HG02884 (cell line): ENCODE data around the gene NCMAP.
"Not testable (repeated sequence)": the region's sequence is repeated elsewhere in the genome, so short reads cannot be mapped to it uniquely, and the experiment has no call there.

Experiments used
- ATAC-seq: cut with Tn5 transposase; IDR thresholded peaks from one replicate; pipeline ENCODE4 v1.9.1; 2021; ENCODE audit warnings: mild to moderate bottlenecking, moderate library complexity; ENCODE audit not compliant: unreplicated experiment

The NCMAP gene

DNA sequence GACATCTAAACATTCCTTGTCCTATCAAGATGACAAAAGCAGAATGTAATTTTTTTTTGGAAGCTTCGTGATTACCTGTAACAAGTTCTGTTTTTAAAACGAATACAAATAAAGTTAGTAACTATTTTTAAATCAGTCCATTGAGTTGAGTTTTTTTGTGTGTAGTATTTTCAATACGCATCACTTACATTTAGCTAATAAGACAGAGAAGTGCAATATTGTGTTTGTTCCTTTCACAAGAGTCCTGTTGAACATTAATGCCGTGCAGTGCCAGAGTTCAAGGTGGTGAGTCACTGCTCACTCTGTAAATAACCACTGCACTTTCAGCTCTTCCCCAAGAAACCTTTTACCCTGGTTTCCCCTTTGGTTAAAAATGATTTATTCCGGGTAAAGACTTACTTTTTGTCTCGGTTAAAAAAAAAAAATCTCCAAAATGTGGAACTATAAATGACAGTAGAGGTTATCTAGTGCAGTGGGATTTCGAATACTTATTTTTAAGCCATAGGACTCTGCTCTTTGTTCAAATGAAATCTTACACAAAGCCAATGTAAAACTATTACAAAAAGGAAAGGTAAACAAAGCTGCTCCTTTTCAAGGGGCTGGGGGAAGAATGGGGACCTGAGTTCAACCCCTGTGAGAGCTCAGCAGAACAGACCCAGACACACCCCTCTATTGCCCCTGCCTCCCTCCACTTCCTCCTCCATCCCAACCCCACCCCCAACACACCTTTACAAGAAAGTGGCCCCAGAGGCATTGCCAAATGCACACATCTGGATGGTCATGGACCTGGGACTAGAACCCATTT, 14.8 kb upstream of the NCMAP start:
- no peak for ATAC-seq

DNA sequence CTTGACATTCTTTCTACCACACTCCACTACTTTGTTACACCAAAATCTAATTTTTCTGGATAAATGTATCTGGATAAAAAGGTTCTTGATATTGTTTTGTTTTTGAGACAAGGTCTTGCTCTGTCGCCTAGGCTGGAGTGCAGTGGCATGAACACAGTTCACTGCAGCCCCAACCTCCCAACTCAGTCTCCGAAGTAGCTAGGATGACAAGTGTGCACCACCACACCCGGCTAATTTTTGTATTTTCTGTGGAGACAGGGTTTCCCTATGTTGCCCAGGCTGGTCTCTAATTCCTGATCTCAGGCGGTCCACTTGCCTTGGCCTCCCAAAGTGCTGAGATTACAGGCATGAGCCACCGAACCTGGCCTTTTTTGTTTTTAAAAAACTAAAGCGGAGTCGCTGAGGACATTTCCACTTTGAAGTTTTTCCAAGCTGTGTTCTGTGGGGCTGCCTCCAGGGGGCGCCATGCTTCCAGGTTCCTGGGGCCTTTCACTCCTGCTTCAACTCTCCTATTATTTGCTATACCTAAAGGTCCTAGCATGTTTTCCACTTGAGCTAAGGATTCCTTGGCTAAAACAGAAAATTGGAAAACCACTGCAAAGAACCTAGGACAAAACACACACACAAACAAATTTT, 14.1 kb upstream of the NCMAP start:
- ATAC-seq, result no peak

DNA sequence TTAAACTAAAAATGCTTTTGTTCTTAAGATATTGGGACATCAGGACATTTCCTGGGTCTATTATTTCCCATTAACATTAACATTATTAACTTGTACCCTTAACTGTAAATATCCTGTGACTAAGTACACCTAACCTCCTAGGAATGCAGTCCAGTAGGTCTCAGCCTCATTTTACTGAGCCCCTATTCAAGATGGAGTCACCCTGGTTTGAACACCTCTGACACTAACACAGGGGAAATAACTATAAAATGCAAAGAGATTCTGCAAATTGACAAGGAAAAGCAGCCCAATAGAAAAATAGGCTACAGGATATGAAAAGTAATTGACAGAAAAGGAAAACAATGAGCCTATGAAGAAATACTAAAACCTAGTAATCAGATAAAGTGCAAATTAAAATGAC, 11.6 kb upstream of the NCMAP start:
- ATAC-seq, result no peak

DNA sequence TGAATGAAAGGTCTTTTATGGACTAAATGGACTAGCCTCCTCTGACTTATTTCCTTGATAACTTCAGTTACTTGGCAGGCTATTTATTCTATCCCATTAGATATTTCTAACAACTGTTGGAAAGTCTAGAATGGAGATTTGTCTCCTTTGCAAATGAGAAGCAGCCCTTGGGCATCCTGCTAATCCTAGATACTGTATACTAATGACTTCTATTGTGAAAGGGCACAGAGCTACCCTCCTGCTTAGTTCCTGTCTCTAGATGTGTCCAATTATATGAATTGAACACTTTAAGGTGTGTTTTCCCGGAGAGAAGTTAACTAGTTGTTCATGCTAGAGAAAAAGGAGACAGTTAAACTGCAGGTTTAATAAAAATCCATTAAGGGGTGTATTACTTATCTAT, 10.2 kb upstream of the NCMAP start:
- no peak for ATAC-seq

DNA sequence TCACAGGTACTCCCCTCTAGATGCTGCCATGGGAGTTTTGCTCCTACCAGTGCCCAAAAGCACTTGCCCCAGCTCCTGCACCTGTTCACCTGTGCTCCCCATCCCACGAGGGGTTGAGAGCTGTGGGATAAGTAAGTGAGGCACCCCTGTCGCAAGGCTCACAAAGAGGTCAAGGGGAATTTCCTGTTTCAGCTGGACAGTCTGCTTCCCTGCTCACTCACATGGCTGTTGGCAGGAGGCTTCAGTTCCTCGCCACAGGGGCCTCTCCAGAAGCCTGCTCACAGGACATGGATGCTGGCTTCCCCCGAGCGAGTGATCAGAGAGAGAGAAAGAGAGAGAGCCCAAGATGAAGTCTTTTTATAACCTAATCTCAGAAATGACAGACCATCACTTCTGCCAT, 8.7 kb upstream of the NCMAP start:
- no peak for ATAC-seq

DNA sequence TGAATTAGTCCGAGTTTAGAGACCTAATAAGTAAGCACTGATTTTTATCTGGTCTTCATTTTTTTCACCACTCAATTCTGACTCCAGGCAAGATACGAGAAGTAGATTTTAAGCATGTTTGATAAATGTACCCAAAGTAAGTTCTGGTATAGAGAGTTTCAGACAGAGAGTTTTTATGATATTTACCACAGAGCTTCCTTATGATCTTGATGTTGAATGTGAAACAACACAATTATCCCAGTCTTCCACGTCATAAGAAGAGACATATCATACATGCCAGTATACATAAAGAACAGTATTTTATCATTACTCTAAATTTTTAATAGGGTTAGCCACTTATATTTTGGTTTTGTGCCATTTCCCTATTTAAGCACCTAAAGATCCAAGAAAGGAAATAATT, 7.8 kb upstream of the NCMAP start:
- ATAC-seq, result no peak

DNA sequence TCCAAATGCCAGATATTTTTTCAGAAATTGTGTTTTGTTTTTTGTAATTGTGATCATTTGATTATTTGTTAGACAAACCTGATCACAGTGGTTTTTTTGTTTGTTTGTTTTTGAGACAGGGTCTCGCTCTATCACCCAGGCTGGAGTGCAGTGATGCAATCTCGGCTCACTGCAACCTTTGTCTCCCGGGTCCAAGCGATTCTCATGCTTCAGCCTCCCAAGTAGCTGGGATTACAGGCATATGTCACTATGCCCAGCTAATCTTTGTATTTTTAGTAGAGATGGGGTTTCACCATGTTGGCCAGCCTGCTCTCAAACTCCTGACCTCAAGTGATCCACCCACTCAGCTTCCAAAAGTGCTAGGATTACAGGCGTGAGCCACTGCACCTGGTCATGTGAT, 6.7 kb upstream of the NCMAP start:
- ATAC-seq, result not testable (repeated sequence)

DNA sequence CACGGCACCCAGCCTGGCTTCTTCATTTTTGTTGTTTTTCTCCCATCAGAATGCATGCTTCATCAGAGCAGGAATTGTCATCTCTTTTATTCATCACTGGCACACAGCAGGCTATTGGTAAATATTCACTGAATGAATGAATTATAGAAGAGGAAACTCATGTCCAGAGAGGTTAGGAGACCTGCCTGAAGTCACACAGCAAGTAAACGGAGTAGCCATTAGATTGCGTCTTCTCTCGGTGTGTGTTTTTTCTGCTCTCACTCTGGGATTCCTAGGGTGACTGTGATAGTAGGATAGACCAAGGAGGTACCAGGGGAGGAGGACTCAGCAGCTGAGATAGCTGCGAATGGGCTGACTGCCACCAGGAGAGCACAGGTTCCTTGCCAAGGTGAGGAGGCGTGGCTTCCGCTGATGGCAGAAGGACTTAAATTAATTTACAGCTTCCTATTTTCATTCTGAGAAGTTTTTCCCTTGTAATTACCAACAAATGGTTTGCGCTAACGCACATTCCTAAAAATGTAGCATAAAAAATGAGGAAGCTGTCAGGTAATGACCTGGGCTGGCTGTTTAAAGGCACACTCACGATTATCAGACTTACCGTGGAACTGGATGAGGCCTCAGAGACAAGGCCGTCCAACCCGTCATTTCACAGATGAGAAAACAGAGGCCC, 4.5 kb upstream of the NCMAP start:
- ATAC-seq, result no peak

DNA sequence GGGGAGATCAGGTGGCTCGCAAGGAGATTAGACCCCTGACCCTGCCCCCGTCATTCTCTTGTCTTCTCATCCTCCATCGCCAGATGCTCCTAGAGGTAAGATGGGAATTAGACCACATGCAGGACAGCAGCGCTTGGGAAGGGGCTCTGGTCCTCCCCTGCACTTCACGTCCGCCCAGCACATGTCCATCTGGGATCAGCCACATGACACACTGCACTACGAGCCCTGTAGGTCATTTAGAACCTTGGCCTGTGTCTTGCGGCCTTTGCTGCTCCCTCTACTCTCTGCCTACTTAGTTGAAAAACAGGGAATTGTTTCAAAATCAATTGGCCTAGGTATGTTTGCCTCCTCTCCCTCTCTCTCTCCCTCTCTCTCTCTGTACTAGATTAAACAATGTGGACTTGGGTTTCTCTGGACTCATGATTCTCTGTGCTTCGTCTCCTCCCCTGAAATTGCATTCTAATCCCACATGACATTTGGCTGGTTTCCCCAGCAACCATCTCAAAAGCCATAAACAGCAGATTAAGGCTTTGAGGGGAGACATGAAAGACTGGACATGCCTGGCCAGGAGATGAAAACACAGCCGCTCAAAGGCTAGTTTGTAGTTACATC, 3.8 kb upstream of the NCMAP start:
- no peak for ATAC-seq

DNA sequence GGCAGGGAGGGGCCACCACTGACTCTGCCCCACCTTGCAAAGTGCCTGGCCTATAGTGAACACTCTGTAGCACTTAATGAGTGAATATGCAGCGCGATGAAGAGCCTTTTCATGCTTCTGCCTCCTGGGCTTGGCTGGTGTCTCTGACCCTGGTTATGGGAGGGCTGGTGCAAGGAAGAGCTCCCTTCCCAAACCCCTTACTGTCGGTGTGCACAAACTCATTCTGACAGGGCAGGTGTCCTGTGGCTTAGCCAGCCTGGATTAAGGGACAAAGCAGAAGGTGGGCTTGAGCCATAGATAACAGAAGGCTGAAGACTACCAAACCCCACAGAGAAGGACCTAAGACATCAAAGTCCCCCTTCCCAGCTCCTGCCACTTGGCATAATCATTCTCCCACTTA, 2.0 kb upstream of the NCMAP start:
- ATAC-seq, result no peak

DNA sequence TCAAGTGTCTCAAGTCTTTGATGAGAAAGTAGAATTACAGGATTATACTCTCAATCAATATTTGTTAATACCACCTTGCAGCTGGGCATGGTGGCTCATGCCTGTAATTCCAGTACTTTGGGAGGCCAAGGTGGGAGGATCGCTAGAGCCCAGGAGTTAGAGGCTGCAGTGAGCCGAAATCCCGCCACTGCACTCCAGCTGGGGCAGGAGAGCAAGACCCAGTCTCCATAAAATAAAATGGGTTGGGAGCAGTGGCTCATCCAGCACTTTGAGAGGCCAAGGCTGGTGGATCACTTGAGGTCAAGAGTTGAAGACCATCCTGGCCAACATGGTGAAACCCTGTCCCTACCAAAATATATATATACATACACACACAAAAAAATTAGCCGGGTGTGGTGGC, 1.2 kb upstream of the NCMAP start:
- ATAC-seq, result no peak

DNA sequence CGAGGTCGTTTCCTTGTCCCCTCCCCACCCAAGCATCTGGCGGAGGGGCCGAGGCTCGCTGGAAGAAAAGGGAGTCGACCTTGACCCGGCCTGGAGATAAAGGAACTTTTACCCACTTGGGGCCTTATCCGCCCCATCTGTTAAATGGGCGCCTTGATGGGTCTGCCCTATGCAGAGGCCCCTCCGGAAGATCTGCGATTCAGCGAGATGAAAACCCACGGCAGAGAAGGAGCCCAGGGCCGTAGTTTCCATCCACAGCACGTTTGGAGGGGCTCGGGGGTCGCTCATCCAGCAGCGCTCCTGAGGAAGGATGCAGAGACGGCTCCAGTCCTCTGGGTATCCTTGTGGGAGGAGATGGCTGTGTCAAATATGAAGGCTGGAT, 518 bp downstream of the NCMAP start:
- no peak for ATAC-seq

DNA sequence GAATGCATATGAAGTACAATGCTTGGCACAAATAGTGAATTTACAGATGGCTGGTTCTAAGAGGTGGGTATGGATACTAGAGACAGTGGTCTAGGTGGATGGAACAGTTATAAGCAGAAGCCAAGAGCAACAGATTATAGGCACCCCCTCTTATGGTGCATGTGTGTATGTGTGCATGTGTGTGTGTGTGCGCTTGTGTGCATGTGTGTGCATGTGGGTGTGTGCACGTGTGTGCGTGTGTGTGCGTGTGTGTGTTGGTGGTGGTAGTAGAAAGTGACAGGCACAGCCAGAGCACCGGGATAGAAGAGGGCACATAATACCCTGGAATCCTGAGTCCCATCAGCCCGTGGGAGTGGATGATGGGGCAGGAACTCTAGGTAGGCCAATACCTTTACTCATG, 1.3 kb downstream of the NCMAP start:
- ATAC-seq, result no peak

DNA sequence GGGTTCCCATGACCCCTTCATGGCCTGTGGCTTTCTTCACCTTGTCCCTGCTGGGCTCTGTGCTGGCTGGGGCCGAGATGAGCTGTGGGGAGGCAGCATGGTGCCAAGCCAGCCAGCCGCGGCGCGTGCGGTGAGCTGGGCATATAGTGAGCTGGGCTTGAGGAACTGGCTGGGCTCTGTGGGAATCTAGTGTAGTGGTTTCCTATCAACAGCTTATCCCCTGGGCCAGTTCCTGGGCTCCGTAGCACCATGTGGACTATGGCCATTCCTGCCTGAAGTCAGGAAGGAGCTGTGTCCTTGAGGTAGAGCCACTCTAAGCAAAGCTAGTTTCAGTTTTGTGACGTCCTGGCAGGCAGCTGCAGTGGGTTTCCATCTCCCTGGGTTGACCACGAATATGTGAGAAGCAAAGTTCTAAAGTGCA, 1.8 kb downstream of the NCMAP start:
- ATAC-seq, result no peak

DNA sequence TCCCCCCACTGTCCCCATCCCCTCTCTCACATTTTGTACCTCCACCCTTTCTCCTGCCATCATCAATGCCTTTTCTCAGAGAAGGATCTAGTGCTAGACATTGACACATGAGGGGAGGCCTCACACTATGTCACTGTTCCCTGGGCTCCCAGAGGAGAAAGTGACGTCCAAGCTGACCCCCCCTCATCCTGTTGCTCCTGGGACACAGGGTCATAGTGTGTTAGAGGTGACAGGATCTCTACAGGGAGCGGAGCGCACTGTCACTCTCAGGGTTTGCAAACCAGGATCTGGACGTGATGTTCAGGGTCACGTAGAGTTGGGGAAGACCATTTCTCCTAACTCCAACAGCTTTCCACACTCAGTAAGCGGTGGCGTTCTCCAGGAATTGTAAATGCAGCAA, 2.6 kb downstream of the NCMAP start:
- no peak for ATAC-seq

DNA sequence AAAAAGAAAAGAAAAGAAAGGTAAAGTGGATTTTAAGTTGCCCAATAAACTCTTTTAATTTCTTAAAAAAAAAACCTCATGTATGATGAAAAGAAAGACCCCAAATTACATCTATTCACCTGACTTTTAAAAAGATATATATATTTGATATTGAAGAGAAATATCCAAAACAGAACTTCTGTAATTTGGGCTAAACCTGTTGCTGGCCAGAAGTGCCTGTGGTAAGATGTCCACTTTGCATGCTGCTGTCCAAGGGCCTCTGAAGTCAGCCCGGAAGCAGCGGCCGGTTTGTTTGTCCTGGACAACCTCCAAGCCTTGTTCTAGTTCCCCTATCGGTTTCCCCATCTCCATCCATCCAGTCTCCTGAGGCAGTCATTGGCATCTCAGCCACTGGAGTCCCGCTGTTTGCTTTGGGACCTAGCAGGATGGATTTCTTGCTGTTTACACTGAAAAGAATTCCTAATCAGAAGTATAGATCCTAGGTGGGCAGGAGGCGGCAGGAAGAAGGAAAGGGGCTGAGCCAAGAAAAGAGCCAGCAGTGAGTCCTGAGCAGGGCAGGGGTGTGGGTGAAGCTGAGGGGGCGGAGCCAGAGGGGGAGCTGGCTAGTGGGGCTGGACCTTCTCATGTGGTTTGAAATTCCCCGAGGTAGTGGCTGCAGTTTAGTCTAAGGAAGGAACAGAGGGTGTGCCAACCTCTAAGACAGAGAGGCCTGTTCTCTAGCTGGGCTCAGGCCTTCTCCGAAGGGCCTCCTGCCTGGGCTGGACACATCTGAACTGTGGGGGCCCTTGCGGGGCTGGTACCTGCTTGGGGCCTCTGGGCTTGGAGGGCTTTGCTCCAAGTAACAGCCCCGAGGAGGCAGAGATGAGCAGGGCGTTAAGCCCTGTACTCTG, 3.3 kb downstream of the NCMAP start:
- no peak for ATAC-seq

DNA sequence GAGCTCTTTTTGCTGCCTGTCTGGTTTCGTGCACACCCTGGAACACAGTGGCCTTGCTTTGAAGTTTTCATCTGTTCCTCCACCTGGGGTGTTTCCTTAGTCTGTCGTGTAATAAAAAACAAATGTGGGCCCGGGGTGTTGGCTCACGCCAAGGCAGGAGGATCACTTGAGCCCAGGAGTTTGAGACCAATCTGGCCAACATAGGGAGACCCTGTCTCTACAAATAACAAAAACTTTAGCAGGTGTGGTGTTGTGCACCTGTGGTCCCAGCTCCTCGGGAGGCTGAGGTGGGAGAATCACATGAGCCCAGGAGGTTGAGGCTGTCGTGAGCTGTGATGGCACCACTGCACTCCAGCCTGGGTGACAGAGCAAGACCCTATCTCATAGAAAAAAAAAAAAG, 4.5 kb downstream of the NCMAP start:
- no peak for ATAC-seq

DNA sequence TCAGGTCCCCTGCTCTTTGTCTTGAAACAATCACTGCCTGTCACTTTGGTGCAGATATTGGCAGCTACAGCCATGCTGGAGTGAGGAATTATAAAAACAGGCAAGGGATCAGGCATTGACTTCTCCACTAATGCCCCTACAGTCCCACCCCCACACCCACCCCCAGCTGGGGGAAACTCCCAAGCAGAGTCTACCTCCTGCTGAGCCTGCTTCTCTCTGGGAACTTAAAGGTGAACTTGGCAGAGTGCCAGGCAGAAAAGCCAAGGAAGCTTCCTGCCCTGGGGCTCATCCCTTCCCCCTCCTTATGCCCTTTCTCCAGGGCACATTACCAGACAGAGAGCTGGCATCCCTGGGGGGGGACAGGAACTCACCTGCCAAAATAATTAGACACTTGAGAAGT, 6.7 kb downstream of the NCMAP start:
- ATAC-seq, result no peak

DNA sequence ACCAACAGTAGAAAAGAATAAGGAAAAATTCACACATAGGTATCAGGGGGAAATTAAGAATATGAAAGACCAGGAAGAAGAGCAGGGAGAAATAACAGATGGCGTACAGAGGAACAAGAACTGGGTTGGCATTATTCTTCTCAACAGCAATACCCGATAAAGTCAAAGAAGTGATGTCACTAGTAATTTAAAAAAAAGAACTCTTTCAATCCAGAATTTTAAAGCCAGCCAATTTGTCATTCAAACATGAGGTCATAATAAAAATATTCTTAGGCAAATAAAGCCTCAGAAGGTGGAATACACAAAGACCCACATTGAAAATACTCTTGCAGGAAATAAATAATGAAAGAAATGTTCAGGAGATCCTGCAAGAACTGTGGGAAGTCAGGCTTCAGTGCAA, 8.8 kb downstream of the NCMAP start:
- ATAC-seq, result no peak

DNA sequence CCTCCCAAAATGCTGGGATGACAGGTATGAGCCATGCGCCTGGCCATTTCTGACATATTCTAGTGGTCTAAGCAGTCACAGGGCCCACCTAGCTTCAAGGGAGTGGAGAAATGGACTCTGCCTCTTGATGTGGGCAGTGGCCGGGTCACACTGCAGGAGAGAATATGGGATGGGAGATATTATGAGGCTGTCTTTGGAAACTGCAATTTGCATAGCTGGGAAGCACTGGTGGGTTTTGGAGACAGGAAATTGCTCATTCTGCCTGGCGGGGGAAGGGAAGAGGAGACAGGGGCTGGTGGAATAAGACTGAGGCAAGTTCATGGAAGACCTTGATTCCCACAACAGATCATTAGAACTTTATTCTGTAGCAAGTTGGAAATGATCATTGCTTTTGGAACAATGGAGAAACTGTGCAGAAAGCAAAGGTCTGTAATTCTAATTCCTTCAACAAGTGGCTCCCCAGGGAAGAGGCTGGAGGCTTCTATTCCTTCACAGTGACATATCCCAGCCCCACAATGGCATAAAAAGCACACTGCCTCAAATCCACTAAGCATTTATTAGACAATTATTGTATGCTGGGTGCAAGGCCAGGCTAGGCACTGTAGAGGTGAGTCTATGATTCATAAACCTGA, 10.5 kb downstream of the NCMAP start:
- no peak for ATAC-seq
